Hepatocyte (in vitro differentiated cells): ENCODE data around the gene SMIM34. TPM values are rescaled to one million over a fixed set of nuclear protein-coding genes. Genes with fewer than 3 reads are reported as not detected.
"Not testable (repeated sequence)": the region's sequence is repeated elsewhere in the genome, so short reads cannot be mapped to it uniquely, and the experiment has no call there.

Source experiments
- DNase-seq: peaks from one replicate; pipeline ENCODE4 v3.0.0-alpha.2; 2016; ENCODE audit warnings: low spot score
- H2AFZ ChIP-seq: fragments of 200-600 bp; sonication (generic); 2 replicates; pipeline ENCODE4 v1.6.0; 2016; ENCODE audit warnings: antibody characterized with exemption, mild to moderate bottlenecking
- H3K27ac ChIP-seq: fragments of 200-600 bp; sonication (generic); 2 replicates; pipeline ENCODE4 v1.5.1; 2016; ENCODE audit warnings: mild to moderate bottlenecking
- H3K27me3 ChIP-seq: fragments of 200-600 bp; sonication (generic); 2 replicates; pipeline ENCODE4 v1.6.1; 2016
- H3K36me3 ChIP-seq: fragments of 200-600 bp; sonication (generic); replicated peaks from 2 replicates; pipeline ENCODE4 v1.5.1; 2016; ENCODE audit warnings: low read depth; ENCODE audit not compliant: insufficient read depth
- H3K4me1 ChIP-seq: fragments of 200-600 bp; sonication (generic); 2 replicates; pipeline ENCODE4 v1.5.1; 2016; ENCODE audit warnings: mild to moderate bottlenecking, moderate library complexity; ENCODE audit not compliant: insufficient read depth
- H3K4me2 ChIP-seq: fragments of 200-600 bp; sonication (generic); 2 replicates; pipeline ENCODE4 v1.6.0; 2016
- H3K4me3 ChIP-seq: fragments of 200-600 bp; sonication (generic); 2 replicates; pipeline ENCODE4 v1.5.1; 2016; ENCODE audit warnings: mild to moderate bottlenecking
- H3K79me2 ChIP-seq: fragments of 200-600 bp; sonication (generic); 2 replicates; pipeline ENCODE4 v1.6.0; 2017; ENCODE audit warnings: mild to moderate bottlenecking
- H3K9me2 ChIP-seq: fragments of 200-600 bp; sonication (generic); replicated peaks from 2 replicates; pipeline ENCODE4 v1.6.0; 2017; ENCODE audit warnings: mild to moderate bottlenecking; ENCODE audit not compliant: insufficient read depth
- H3K9me3 ChIP-seq: fragments of 200-600 bp; sonication (generic); 2 replicates; pipeline ENCODE4 v1.5.1; 2016; ENCODE audit warnings: low read depth, mild to moderate bottlenecking
- H4K20me1 ChIP-seq: fragments of 200-600 bp; sonication (generic); 2 replicates; pipeline ENCODE4 v1.6.0; 2016; ENCODE audit warnings: mild to moderate bottlenecking; ENCODE audit not compliant: insufficient read depth, poor library complexity, severe bottlenecking
- WGBS: methylation state at CpG from one replicate; pipeline ENCODE4 v1.1.6; 2016; ENCODE audit warnings: low lambda C conversion rate; ENCODE audit errors: missing lambda C conversion rate; 5-methylcytosine and 5-hydroxymethylcytosine counted together
- polyA plus RNA-seq: library from polyadenylated mRNA; unstranded; fragments of >200 nt; fragmentation: Nextera tagmentation; extraction: Ambion mirVana; gene quantifications from 2 replicates; pipeline ENCODE4 v1.2.1, GENCODE V29; 2016
- total RNA-seq: library from RNA; depleted of rRNA; stranded (reverse); fragments of >200 nt; gene quantifications from 2 replicates; pipeline ENCODE4 v1.2.3, GENCODE V29; 2014

Gene SMIM34, protein sequence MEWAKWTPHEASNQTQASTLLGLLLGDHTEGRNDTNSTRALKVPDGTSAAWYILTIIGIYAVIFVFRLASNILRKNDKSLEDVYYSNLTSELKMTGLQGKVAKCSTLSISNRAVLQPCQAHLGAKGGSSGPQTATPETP
- not detected in 2 replicates for total RNA-seq
- polyA plus RNA-seq, result 0.15 TPM in 1 of 2 replicates, not detected in the other

- not testable (repeated sequence) for H4K20me1 ChIP-seq, H3K79me2 ChIP-seq, H3K9me2 ChIP-seq, H3K4me1 ChIP-seq, H3K4me2 ChIP-seq, H3K9me3 ChIP-seq, H3K27ac ChIP-seq, H3K27me3 ChIP-seq, H3K4me3 ChIP-seq, H2AFZ ChIP-seq, H3K36me3 ChIP-seq, DNase-seq
- WGBS, result no CpG with 5 or more reads among the region's 4 CpGs
Observed at GRCh38 chr21:34423805-34424204, at the start of gene SMIM34. Gene SMIM34, minus strand, starts transcription at chr21:34423951. Its CDS starts 112 bp downstream, at chr21:34423839.

DNA sequence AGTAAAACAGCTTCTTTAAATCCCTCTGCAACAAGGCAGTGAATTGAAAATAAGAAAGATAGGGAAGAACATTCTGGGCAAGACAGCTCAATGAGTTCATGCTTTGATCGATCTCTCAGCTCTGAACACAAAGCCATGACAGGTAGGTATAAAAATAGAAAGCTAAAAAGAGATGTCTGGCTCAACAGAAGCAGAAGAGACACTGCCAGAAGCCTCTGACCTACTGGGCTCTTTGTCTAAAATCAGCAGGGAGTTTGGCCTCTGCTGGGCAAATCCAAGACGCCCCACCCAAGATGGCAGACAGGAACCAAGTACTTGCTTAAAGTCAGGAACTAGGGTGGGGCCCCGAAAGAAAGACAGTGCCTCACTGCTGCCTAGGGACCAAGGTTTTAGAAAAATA, 43.6 kb upstream of the SMIM34 start:
- H2AFZ ChIP-seq, H3K4me2 ChIP-seq, H3K27me3 ChIP-seq, H3K9me2 ChIP-seq, H4K20me1 ChIP-seq, H3K36me3 ChIP-seq, H3K4me3 ChIP-seq, H3K4me1 ChIP-seq, H3K79me2 ChIP-seq, H3K9me3 ChIP-seq, H3K27ac ChIP-seq, DNase-seq: not testable (repeated sequence)
- WGBS, result no CpG with 5 or more reads among the region's 3 CpGs

DNA sequence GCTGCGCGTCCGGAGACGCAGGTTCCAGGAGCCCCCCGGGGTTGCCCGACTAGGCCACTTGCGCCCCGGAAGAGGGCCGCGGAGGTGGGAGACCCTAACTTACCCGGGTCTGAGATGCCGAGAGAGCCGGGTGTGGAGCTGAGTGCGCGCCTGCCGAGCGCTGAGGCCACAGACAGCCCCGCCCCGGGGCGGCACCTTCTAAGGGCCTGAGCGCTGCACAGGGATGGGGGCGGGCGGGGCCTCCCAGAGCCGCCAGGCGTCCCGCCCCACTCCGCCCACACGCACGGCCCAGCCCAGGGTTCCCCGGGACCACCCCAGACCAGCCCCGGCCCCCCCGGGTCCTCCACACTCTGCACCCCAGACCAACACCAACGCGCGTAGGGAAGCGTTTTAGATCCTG, 35.7 kb upstream of the SMIM34 start:
- H3K27ac ChIP-seq, H4K20me1 ChIP-seq, H3K4me2 ChIP-seq, H3K79me2 ChIP-seq, H3K9me2 ChIP-seq, H3K27me3 ChIP-seq, H3K4me3 ChIP-seq, H3K9me3 ChIP-seq, H3K4me1 ChIP-seq, H3K36me3 ChIP-seq, H2AFZ ChIP-seq, DNase-seq: not testable (repeated sequence)
- no CpG with 5 or more reads among the region's 36 CpGs for WGBS

GRCh38 chr21:34458266-34458665, 34.5 kb upstream of the SMIM34 start:
- not testable (repeated sequence) for DNase-seq, H2AFZ ChIP-seq, H3K79me2 ChIP-seq, H3K9me3 ChIP-seq, H4K20me1 ChIP-seq, H3K9me2 ChIP-seq, H3K4me3 ChIP-seq, H3K4me1 ChIP-seq, H3K27me3 ChIP-seq, H3K36me3 ChIP-seq, H3K4me2 ChIP-seq, H3K27ac ChIP-seq
- no CpG with 5 or more reads among the region's 7 CpGs for WGBS

DNA sequence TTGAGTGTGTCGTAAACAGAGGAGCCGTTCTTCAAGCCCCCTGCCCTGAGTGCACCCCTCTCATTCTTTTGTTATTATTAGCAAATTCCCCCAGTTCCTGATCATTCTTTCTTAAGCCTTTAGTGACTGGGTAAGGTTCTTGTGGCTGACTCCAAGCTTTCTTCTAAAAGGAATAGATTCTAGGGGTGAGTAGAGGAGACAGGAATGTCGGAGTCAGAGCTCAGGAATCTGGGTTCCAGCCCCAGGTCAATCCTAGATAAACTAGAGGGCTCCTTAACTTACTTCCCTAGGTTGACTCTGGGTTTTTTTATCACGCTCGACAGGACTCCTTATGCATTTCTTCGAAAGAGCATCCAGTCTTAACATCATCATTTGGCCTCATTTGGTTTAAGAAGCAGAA, 32.4 kb upstream of the SMIM34 start:
- H3K27ac ChIP-seq, result not testable (repeated sequence)
- whole genome bisulfite sequencing, result no CpG with 5 or more reads among the region's 6 CpGs

GRCh38 chr21:34455628-34456027, 31.9 kb upstream of the SMIM34 start:
- not testable (repeated sequence) for DNase-seq, H4K20me1 ChIP-seq, H2AFZ ChIP-seq, H3K79me2 ChIP-seq, H3K27me3 ChIP-seq, H3K4me1 ChIP-seq, H3K9me3 ChIP-seq, H3K4me3 ChIP-seq, H3K4me2 ChIP-seq, H3K27ac ChIP-seq, H3K36me3 ChIP-seq, H3K9me2 ChIP-seq
- no CpG with 5 or more reads among the region's 10 CpGs for WGBS

More for the DNA sequence above, 32.4 kb upstream of the SMIM34 start:
- not testable (repeated sequence) for H3K9me2 ChIP-seq, H3K9me3 ChIP-seq, H2AFZ ChIP-seq, DNase-seq, H3K36me3 ChIP-seq, H3K4me1 ChIP-seq, H3K79me2 ChIP-seq, H3K4me3 ChIP-seq, H3K4me2 ChIP-seq, H3K27me3 ChIP-seq, H4K20me1 ChIP-seq

GRCh38 chr21:34447018-34447417, 23.3 kb upstream of the SMIM34 start:
- not testable (repeated sequence) for H3K9me3 ChIP-seq, H3K79me2 ChIP-seq, H4K20me1 ChIP-seq, H3K4me3 ChIP-seq, H3K4me2 ChIP-seq, H3K27me3 ChIP-seq, H3K27ac ChIP-seq, H3K36me3 ChIP-seq, DNase-seq, H2AFZ ChIP-seq, H3K9me2 ChIP-seq, H3K4me1 ChIP-seq
- WGBS, result no CpG with 5 or more reads among the region's 8 CpGs

DNA sequence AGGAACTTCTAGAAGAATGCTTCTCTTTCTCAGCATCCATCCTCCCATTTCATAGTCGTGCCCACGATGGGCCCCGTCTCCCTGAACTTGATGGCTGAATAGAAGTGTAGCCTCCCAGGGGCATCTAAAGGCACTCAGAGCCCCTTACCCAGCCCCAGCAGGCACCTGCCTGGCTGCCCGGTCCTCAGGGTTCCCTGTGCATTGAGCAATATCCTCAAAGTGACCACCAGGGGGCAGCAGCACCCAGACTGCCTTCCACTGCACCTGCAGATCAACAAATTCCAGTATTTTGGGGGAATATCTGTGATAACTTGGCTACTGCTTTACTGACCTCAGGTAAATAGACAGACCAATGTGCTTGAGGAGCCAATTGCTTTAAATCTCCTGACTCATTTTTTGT, 19.7 kb upstream of the SMIM34 start:
- H3K4me3 ChIP-seq, H3K79me2 ChIP-seq, H3K36me3 ChIP-seq, H3K9me3 ChIP-seq, H2AFZ ChIP-seq, H3K9me2 ChIP-seq, H3K27ac ChIP-seq, H3K4me1 ChIP-seq, H3K27me3 ChIP-seq, H4K20me1 ChIP-seq, DNase-seq, H3K4me2 ChIP-seq: not testable (repeated sequence)
- no CpG with 5 or more reads among the region's 4 CpGs for WGBS

DNA sequence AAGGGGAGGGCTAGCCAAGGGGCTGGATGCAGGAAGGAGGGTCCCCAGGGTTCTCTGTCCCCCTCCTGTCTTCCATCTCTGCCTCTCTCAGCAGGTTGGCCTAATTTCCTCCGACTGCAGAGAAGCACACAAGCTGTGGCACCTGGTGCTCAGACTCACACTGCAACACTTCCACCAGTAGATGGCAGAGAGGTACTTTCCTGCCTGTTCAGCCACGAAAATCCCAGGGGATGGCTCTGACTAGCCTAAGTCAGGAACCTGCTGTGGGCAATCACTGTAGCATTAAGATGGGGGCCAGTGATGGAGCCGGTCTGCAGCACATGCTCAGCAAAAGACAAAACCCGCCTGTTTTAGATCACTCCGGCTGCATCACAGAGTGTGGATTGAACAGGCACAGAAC, 6.0 kb upstream of the SMIM34 start:
- H3K27me3 ChIP-seq, H3K9me3 ChIP-seq, H2AFZ ChIP-seq, H3K4me1 ChIP-seq, H3K27ac ChIP-seq, H3K79me2 ChIP-seq, H4K20me1 ChIP-seq, H3K4me3 ChIP-seq, DNase-seq, H3K9me2 ChIP-seq, H3K36me3 ChIP-seq, H3K4me2 ChIP-seq: not testable (repeated sequence)
- no CpG with 5 or more reads among the region's 5 CpGs for WGBS
